ENCODE measurements around the gene ABHD1. TPM values are rescaled to one million over a fixed set of nuclear protein-coding genes. Genes with fewer than 3 reads are reported as not detected.

Gene ABHD1
- total RNA-seq, 4 donors from 2014 or later = 1.2 TPM; not detected in 3

DNA sequence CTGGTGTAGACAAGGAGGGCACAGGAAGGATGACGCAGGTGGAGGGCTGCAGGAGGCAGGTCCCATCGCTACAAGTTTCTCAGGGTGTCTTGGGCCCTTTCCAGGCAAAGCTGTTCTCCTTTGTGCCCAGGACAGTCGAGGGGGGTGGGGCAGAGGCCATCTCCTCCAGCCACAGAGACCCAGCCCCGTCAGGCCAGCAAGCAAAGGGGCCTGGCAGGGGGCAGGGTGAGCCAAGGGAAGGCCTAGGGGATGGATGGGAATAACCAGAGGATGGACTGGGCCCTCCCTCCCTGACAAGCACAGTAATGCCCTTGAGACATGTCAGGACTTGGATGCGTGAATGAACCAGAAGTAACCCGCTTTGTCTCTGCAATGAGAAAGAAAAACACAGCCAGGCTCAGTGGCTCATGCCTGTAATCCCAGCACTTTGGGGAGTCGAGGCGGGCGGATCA is 31.5 kb downstream of the ABHD1 start:
- no peaks in the 10 kb centered on the region for H3K27me3 ChIP-seq
- H3K4me3 ChIP-seq = no peak overlapping the region
- DNase-seq = peak in 1 of 2 donors; percentile 49
- TF ChIP-seq, protein P1, sequence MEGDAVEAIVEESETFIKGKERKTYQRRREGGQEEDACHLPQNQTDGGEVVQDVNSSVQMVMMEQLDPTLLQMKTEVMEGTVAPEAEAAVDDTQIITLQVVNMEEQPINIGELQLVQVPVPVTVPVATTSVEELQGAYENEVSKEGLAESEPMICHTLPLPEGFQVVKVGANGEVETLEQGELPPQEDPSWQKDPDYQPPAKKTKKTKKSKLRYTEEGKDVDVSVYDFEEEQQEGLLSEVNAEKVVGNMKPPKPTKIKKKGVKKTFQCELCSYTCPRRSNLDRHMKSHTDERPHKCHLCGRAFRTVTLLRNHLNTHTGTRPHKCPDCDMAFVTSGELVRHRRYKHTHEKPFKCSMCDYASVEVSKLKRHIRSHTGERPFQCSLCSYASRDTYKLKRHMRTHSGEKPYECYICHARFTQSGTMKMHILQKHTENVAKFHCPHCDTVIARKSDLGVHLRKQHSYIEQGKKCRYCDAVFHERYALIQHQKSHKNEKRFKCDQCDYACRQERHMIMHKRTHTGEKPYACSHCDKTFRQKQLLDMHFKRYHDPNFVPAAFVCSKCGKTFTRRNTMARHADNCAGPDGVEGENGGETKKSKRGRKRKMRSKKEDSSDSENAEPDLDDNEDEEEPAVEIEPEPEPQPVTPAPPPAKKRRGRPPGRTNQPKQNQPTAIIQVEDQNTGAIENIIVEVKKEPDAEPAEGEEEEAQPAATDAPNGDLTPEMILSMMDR (IDR thresholded peaks at IDR 0.05) = no peak
- TF ChIP-seq POLR2A (IDR thresholded peaks at IDR 0.05) = no peak
- intact Hi-C loops (cut with DNase I; ENCODE audit: low total_unique reads) = no loop called here
- H3K9me3 ChIP-seq = no peaks in the 10 kb centered on the region
- peak overlapping the region; percentile 92 to 93 for H3K27ac ChIP-seq
- no peaks in the 10 kb centered on the region for H3K36me3 ChIP-seq
- H3K4me1 ChIP-seq = peaks cover 4 to 11% of the 10 kb centered on the region in 2 donors

DNA sequence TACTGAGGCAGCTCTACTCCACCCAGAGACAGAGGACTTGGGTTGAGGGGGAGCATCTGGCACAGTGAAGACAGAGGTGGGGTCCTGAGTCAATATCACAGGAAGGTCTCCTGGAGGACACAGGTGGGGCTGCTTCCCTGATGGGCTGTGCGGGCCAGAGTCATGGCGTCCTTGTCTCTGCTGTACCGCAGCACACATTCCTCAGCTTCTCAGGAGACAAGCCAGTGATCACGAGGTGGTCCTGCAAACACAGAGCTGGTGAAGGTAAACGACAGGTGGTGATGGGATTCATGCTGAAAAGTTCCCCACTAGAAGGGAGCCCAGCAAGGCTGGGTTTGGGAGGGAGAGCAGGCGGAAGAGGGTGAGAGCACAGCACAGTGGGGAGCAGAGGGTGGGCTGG is 34.9 kb downstream of the ABHD1 start:
- DNase-seq = no peak
- TF ChIP-seq POLR2A (IDR thresholded peaks at IDR 0.05) = no peak
- TF ChIP-seq, protein P1 (IDR thresholded peaks at IDR 0.05) = no peak
- Histone ChIP-seq H3K4me3 (no peak overlapping the region), H3K4me1 (peaks cover 4 to 6% of the 10 kb centered on the region in 2 donors), H3K27ac (peak overlapping the region in 1 of 2 donors; percentile 62), H3K36me3 (no peaks in the 10 kb centered on the region), H3K9me3 (no peaks in the 10 kb centered on the region), H3K27me3 (no peaks in the 10 kb centered on the region)
- intact Hi-C loops (cut with DNase I; ENCODE audit: low total_unique reads) = no loop called here

DNA sequence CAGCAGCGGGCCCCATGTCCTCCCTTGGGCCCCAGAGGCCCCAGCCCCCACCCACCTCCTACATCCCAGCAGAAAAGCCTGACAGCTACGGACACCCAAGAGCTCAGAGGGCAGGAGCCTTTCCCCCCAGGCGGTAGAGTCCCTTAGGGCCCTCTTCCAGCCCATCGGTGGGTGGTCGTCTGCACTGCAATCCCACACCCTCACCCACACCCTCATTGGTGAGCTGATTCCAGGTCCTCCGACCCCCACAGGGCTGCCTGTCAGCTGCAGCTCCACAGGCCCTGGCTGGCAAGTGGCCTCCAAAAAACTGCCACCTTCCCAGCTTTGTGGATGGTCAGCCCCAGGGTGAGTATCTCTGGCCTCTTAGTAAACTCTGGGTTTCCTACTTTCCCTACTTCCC is 35.7 kb downstream of the ABHD1 start:
- Histone ChIP-seq H3K9me3 (no peaks in the 10 kb centered on the region), H3K4me1 (peaks cover 4 to 6% of the 10 kb centered on the region in 2 donors), H3K36me3 (no peaks in the 10 kb centered on the region), H3K27ac (peak overlapping the region in 1 of 2 donors; percentile 62), H3K4me3 (no peak overlapping the region), H3K27me3 (no peaks in the 10 kb centered on the region)
- intact Hi-C loops (cut with DNase I; ENCODE audit: low total_unique reads) = no loop called here
- no peak for TF ChIP-seq POLR2A (IDR thresholded peaks at IDR 0.05)
- DNase-seq = no peak

DNA sequence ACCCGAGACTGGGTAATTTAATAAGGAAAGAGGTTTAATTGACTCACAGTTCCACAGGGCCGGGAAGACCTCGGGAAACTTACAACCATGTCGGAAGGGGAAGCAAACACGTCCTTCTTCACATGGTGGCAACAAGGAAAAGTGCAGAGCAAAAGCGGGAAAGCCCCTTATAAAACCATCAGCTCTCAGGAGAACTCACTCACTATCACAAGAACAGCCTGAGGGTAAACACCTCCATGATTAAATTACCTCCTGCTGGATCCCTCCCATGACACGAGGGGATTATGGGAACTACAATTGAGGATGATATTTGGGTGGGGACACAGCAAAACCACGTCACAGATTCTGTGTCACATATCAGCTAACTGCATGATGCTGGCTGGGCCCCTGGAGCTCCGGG is 36.6 kb downstream of the ABHD1 start:
- intact Hi-C loops (cut with DNase I; ENCODE audit: low total_unique reads) = no loop called here
- TF ChIP-seq POLR2A (IDR thresholded peaks at IDR 0.05) = no peak
- TF ChIP-seq, protein P1 (IDR thresholded peaks at IDR 0.05) = no peak
- Histone ChIP-seq H3K36me3 (no peaks in the 10 kb centered on the region), H3K9me3 (no peaks in the 10 kb centered on the region), H3K27ac (no peak overlapping the region), H3K4me3 (no peak overlapping the region), H3K27me3 (no peaks in the 10 kb centered on the region), H3K4me1 (peaks cover under 1 to 2% of the 10 kb centered on the region in 2 donors)
- DNase-seq = no peak

DNA sequence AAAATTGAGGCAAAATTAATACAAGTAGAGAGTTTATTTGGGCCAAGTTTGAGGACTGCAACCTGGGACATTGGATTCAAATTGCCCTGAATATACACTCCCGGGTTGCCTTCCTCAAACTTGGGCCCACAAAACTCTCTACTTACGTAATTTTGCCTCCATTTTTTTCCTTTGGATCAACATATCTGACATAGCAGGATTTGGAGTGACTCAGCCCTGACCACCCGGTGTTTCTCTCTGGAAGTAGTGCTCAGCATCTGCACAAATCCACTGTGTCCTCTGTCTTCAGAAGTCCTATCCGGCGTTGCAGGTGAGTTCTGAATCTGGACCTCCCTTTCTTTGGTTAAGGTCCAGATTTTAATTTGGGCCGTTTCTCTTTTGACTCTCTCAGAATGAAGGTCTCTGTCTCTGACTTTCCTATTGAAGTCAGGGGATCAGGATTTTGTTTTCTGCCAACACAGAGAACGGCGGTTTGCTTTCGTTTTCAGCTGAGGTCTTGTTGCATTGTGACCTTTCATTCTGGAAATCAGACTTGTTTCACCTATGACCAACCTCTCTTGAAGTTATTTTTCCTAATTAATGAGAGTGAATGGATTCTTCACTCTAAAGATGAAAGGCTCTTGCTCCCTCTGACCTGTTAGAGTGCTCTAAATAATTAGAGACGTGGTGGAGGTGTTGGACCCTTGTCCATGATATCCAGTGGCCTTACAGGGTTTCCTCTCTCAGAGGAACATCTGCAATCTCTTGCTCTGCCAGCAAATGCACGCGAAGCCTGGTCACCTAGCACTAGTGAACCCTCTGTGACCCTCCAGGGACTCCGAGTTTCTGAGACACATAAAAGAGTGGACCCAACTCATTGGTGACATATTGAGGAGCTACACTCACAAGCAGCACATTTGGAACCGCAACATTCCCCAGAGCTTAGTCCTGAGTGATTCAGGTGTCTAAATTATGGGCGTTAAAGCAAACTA is 38.8 kb downstream of the ABHD1 start:
- no peak for TF ChIP-seq POLR2A (IDR thresholded peaks at IDR 0.05)
- TF ChIP-seq, protein P1 (IDR thresholded peaks at IDR 0.05) = no peak
- H3K27me3 ChIP-seq = no peaks in the 10 kb centered on the region
- no peak for DNase-seq
- intact Hi-C loops (cut with DNase I; ENCODE audit: low total_unique reads) = no loop called here
- H3K4me3 ChIP-seq = no peak overlapping the region
- H3K27ac ChIP-seq = no peak overlapping the region
- no peaks in the 10 kb centered on the region for H3K4me1 ChIP-seq
- no peaks in the 10 kb centered on the region for H3K9me3 ChIP-seq
- H3K36me3 ChIP-seq = no peaks in the 10 kb centered on the region
